GM12892 (cell line): Measurements from ENCODE around the gene DNAJC3.
"Not testable (repeated sequence)": the region's sequence is repeated elsewhere in the genome, so short reads cannot be mapped to it uniquely, and the experiment has no call there.

Experiments used
- DNase-seq: peaks from one replicate; pipeline ENCODE4 v3.0.0; 2011; ENCODE audit not compliant: insufficient read length
- FAIRE-seq: peaks from 2 replicates; lab custom pipeline; 2011; peaks lifted over from hg19 to GRCh38; lab: Jason Lieb, UNC
- POLR2A ChIP-seq: IDR thresholded peaks from 2 replicates; pipeline ENCODE4 v1.6.1; 2011; ENCODE audit warnings: low read depth, low read length, control low read depth
- POLR2AphosphoS5 ChIP-seq: IDR thresholded peaks from 2 replicates; pipeline ENCODE4 v1.6.1; 2011; ENCODE audit warnings: low read depth, low read length, control low read depth
- TAF1 ChIP-seq: IDR thresholded peaks from 2 replicates; pipeline ENCODE4 v1.6.1; 2011; ENCODE audit warnings: low read depth, mild to moderate bottlenecking, control low read depth, low read length, borderline replicate concordance

DNAJC3 gene

GRCh38 chr13:95726876-95727275 lies 49.9 kb downstream of the DNAJC3 start:
- no peak for TF ChIP-seq TAF1
- TF ChIP-seq POLR2A = no peak
- no peak for TF ChIP-seq POLR2AphosphoS5
- DNase-seq (no peak), FAIRE-seq (no peak)

GRCh38 chr13:95728957-95729356 lies 52.0 kb downstream of the DNAJC3 start:
- FAIRE-seq = no peak
- no peak for DNase-seq
- TF ChIP-seq POLR2A (no peak), POLR2AphosphoS5 (no peak), TAF1 (no peak)

GRCh38 chr13:95734124-95734523 lies 57.2 kb downstream of the DNAJC3 start:
- DNase-seq = no peak
- no peak for TF ChIP-seq POLR2AphosphoS5
- FAIRE-seq = no peak

- DNase-seq, FAIRE-seq: not testable (repeated sequence)
Observed at GRCh38 chr13:95740071-95740978, 63.4 kb downstream of the DNAJC3 start.

- TF ChIP-seq POLR2AphosphoS5 (no peak), POLR2A (no peak), TAF1 (no peak)
- FAIRE-seq (no peak), DNase-seq (no peak)
Observed at GRCh38 chr13:95740979-95741320, 64.0 kb downstream of the DNAJC3 start.

- DNase-seq = no peak
- no peak for TF ChIP-seq POLR2AphosphoS5
- no peak for TF ChIP-seq TAF1
- TF ChIP-seq POLR2A = no peak
- no peak for FAIRE-seq
Observed at GRCh38 chr13:95741584-95742563, 64.9 kb downstream of the DNAJC3 start.

GRCh38 chr13:95743192-95743591 lies 66.3 kb downstream of the DNAJC3 start:
- DNase-seq = no peak
- FAIRE-seq = no peak
- TF ChIP-seq POLR2AphosphoS5 (no peak), POLR2A (no peak), TAF1 (no peak)

- no peak for FAIRE-seq
- TF ChIP-seq POLR2AphosphoS5 (no peak), POLR2A (no peak), TAF1 (no peak)
- DNase-seq = no peak
Observed at GRCh38 chr13:95745289-95745688, 68.3 kb downstream of the DNAJC3 start.

GRCh38 chr13:95745752-95746151 lies 68.8 kb downstream of the DNAJC3 start:
- TF ChIP-seq TAF1 = no peak
- TF ChIP-seq POLR2A = no peak
- no peak for TF ChIP-seq POLR2AphosphoS5
- DNase-seq (no peak), FAIRE-seq (no peak)

GRCh38 chr13:95749545-95749944 lies 72.6 kb downstream of the DNAJC3 start:
- FAIRE-seq = no peak
- DNase-seq = no peak
- TF ChIP-seq POLR2A (no peak), POLR2AphosphoS5 (no peak), TAF1 (no peak)

- DNase-seq (no peak), FAIRE-seq (no peak)
- TF ChIP-seq POLR2A (no peak), POLR2AphosphoS5 (no peak), TAF1 (no peak)
Observed at GRCh38 chr13:95752677-95753076, 75.7 kb downstream of the DNAJC3 start.

GRCh38 chr13:95754069-95754468 lies 77.1 kb downstream of the DNAJC3 start:
- DNase-seq (no peak), FAIRE-seq (no peak)
- TF ChIP-seq TAF1 (no peak), POLR2A (no peak), POLR2AphosphoS5 (no peak)
